Kidney epithelial cell (primary cell): ENCODE measurements around the gene EIF4E1B. TPM values are rescaled to one million over a fixed set of nuclear protein-coding genes. Genes with fewer than 3 reads are reported as not detected.

Experiments
- DNase-seq: peaks from one replicate; pipeline ENCODE4 v3.0.0-alpha.2; 2010; ENCODE audit warnings: low read depth
- H3K27me3 ChIP-seq: 2 replicates; pipeline ENCODE4 v1.6.0; 2011; ENCODE audit warnings: low read length; ENCODE audit not compliant: control insufficient read depth, insufficient read depth
- H3K36me3 ChIP-seq: 2 replicates; pipeline ENCODE4 v1.5.1; 2011; ENCODE audit warnings: low read length; ENCODE audit not compliant: control insufficient read depth, insufficient read depth
- H3K4me3 ChIP-seq: 2 replicates; pipeline ENCODE4 v1.5.1; 2011; ENCODE audit warnings: low read depth, mild to moderate bottlenecking, control low read depth, low read length
- CTCF ChIP-seq: IDR thresholded peaks from 2 replicates; pipeline ENCODE4 v1.5.1; 2011; ENCODE audit warnings: mild to moderate bottlenecking, moderate library complexity, low read length, control low read depth, inconsistent platforms; ENCODE audit not compliant: insufficient read depth, poor library complexity, severe bottlenecking
- total RNA-seq: library from RNA; depleted of rRNA; stranded (reverse); fragments of >200 nt; gene quantifications from 2 replicates; pipeline ENCODE4 v1.2.3, GENCODE V29; 2015

The EIF4E1B gene
- total RNA-seq, 1 donor from 2014 or later: not detected

- TF ChIP-seq CTCF: no peak
- H3K4me3 ChIP-seq: no peak overlapping the region
Observed at GRCh38 chr5:176616511-176616910, 14.0 kb upstream of the EIF4E1B start.

GRCh38 chr5:176618783-176619182, 11.7 kb upstream of the EIF4E1B start:
- no peak for TF ChIP-seq CTCF
- DNase-seq: no peak
- Histone ChIP-seq H3K4me3 (no peak overlapping the region), H3K36me3 (no peaks in the 10 kb centered on the region), H3K27me3 (peaks cover 32% of the 10 kb centered on the region)

More at GRCh38 chr5:176616511-176616910, 14.0 kb upstream of the EIF4E1B start:
- DNase-seq: no peak
- peaks cover 26% of the 10 kb centered on the region for H3K27me3 ChIP-seq
- no peaks in the 10 kb centered on the region for H3K36me3 ChIP-seq

GRCh38 chr5:176619203-176619568, 11.3 kb upstream of the EIF4E1B start:
- Histone ChIP-seq H3K4me3 (no peak overlapping the region), H3K27me3 (peaks cover 33% of the 10 kb centered on the region), H3K36me3 (no peaks in the 10 kb centered on the region)
- DNase-seq: peak; percentile 57
- TF ChIP-seq CTCF: peak; percentile 52

- H3K27me3 ChIP-seq: peaks cover 33% of the 10 kb centered on the region
- H3K4me3 ChIP-seq: no peak overlapping the region
- no peaks in the 10 kb centered on the region for H3K36me3 ChIP-seq
- no peak for DNase-seq
- no peak for TF ChIP-seq CTCF
Observed at GRCh38 chr5:176619569-176620332, 10.7 kb upstream of the EIF4E1B start.

- Histone ChIP-seq H3K4me3 (no peak overlapping the region), H3K27me3 (peaks cover 38% of the 10 kb centered on the region), H3K36me3 (no peaks in the 10 kb centered on the region)
- no peak for TF ChIP-seq CTCF
- DNase-seq: no peak
Observed at GRCh38 chr5:176620333-176620981, 10.0 kb upstream of the EIF4E1B start.
